GM12872 (cell line): Measurements from ENCODE around the gene CDK5RAP1.
A peak's percentile ranks its signal among the peaks of the same experiment; 100 is the strongest.

Source experiments
- CTCF ChIP-seq: IDR thresholded peaks from 3 replicates; pipeline ENCODE4 v1.5.1; 2011; ENCODE audit warnings: low read depth, mild to moderate bottlenecking, low read length, moderate library complexity; ENCODE audit not compliant: insufficient read depth

Gene CDK5RAP1

GRCh38 chr20:33401921-33402369 is 626 bp upstream of the CDK5RAP1 start:
- no peak for TF ChIP-seq CTCF

- TF ChIP-seq CTCF, result peak; percentile 36; the same call in 2 of the 3 replicates
Measured at GRCh38 chr20:33400812-33401183, 521 bp downstream of the CDK5RAP1 start.

- TF ChIP-seq CTCF, result no peak
Measured at GRCh38 chr20:33399924-33400323, 1.4 kb downstream of the CDK5RAP1 start.

- TF ChIP-seq CTCF, result no peak
Measured at GRCh38 chr20:33394718-33395117, 6.6 kb downstream of the CDK5RAP1 start.

GRCh38 chr20:33393609-33394008 is 7.7 kb downstream of the CDK5RAP1 start:
- no peak for TF ChIP-seq CTCF

- no peak for TF ChIP-seq CTCF
Measured at GRCh38 chr20:33391722-33392415, 9.4 kb downstream of the CDK5RAP1 start.

- no peak for TF ChIP-seq CTCF
Measured at GRCh38 chr20:33388268-33388667, 13.1 kb downstream of the CDK5RAP1 start.
